GM12878 (cell line): Measurements from ENCODE around the gene JAKMIP1. TPM values are rescaled to one million over a fixed set of nuclear protein-coding genes. Genes with fewer than 3 reads are reported as not detected.

Experiments used
- ATAC-seq: fragments of 200-7000 bp; cut with Tn5 transposase; 3 replicates; pipeline ENCODE4 v1.9.1; 2020; ENCODE audit warnings: mild to moderate bottlenecking, moderate library complexity
- BruUV-seq: library from RNA; stranded (reverse); fragments of 400-500 nt; replicated peaks from 2 replicates; lab custom pipeline; 2021; lab: Mats Ljungman, UMichigan
- CTCF ChIA-PET: fragments of 300-600 bp; sonication (Branson Sonifier 250); formaldehyde crosslinking; extraction: SDS; loops from one replicate; lab custom pipeline; 2021; ENCODE audit warnings: inconsistent platforms; lab: Yijun Ruan, JAX
- POLR2A ChIA-PET: fragments of 350-600 bp; formaldehyde crosslinking; extraction: SDS; loops from one replicate; lab custom pipeline; 2021; ENCODE audit warnings: inconsistent platforms; lab: Charles Lee
- RAD21 ChIA-PET: fragments of 300-600 bp; sonication (Branson Sonifier 250); formaldehyde crosslinking; loops from one replicate; lab custom pipeline; 2023; ENCODE audit warnings: antibody characterized with exemption; ENCODE audit not compliant: unreplicated experiment; lab: Charles Lee
- SMC1A ChIA-PET: fragments of 300-600 bp; sonication (Branson Sonifier 250); formaldehyde crosslinking; loops from one replicate; lab custom pipeline; 2023; ENCODE audit not compliant: unreplicated experiment, uncharacterized antibody; lab: Charles Lee
- DNase-seq: peaks from one replicate; pipeline ENCODE4 v3.0.0-alpha.2; 2011; ENCODE audit warnings: low read depth, low spot score
- FAIRE-seq: peaks from 3 replicates; lab custom pipeline; 2011; peaks lifted over from hg19 to GRCh38; lab: Jason Lieb, UNC
- H2AFZ ChIP-seq: 2 replicates; pipeline ENCODE4 v1.6.0; 2011; ENCODE audit warnings: low read depth, low read length, control low read depth; ENCODE audit not compliant: control insufficient read depth
- H3K27ac ChIP-seq: 2 replicates; pipeline ENCODE4 v1.5.1; 2011; ENCODE audit warnings: control low read depth; ENCODE audit not compliant: control insufficient read depth, insufficient read depth
- H3K27me3 ChIP-seq, 2 experiments: replicated peaks in 1 of 2; 2 replicates each; pipeline versions ENCODE4 v1.6.0 to v1.6.1; 2011; ENCODE audit warnings: low read length in 1 of 2; ENCODE audit not compliant: control insufficient read depth in 2 of 2, insufficient read depth in 2 of 2
- H3K36me3 ChIP-seq, 2 experiments: 2 replicates each; pipeline ENCODE4 v1.5.1; 2011; ENCODE audit warnings: low read length in 1 of 2; ENCODE audit not compliant: control insufficient read depth in 2 of 2, insufficient read depth in 2 of 2
- H3K4me1 ChIP-seq: 2 replicates; pipeline ENCODE4 v1.6.1; 2011; ENCODE audit warnings: mild to moderate bottlenecking, low read length, moderate library complexity, mixed read lengths; ENCODE audit not compliant: control insufficient read depth, insufficient read depth
- H3K4me2 ChIP-seq: 2 replicates; pipeline ENCODE4 v1.6.0; 2011; ENCODE audit warnings: control low read depth; ENCODE audit not compliant: control insufficient read depth, insufficient read depth
- H3K4me3 ChIP-seq: fragments of 200-600 bp; sonication (generic); 2 replicates; pipeline ENCODE4 v1.5.1; 2016
- H3K79me2 ChIP-seq: 2 replicates; pipeline ENCODE4 v1.6.0; 2011; ENCODE audit warnings: low read length; ENCODE audit not compliant: control insufficient read depth, insufficient read depth
- H3K9ac ChIP-seq: 2 replicates; pipeline ENCODE4 v1.8.0; 2011; ENCODE audit warnings: low read length, control low read depth, mixed read lengths; ENCODE audit not compliant: control insufficient read depth, insufficient read depth
- H3K9me3 ChIP-seq: replicated peaks from 3 replicates; pipeline ENCODE4 v1.5.1; 2011; ENCODE audit warnings: mild to moderate bottlenecking, low read length; ENCODE audit not compliant: control insufficient read depth, insufficient read depth
- H4K20me1 ChIP-seq: 2 replicates; pipeline ENCODE4 v1.6.0; 2011; ENCODE audit not compliant: control insufficient read depth, insufficient read depth
- CEBPZ ChIP-seq: fragments of 150-350 bp; IDR thresholded peaks from 2 replicates; pipeline ENCODE4 v1.6.1; 2016; ENCODE audit warnings: low read depth, low read length
- EZH2 ChIP-seq: IDR thresholded peaks from 2 replicates; pipeline ENCODE4 v1.6.1; 2012; ENCODE audit warnings: low read depth, mild to moderate bottlenecking, control low read depth, inconsistent platforms, low read length, borderline replicate concordance; ENCODE audit not compliant: control insufficient read depth
- FOXK2 ChIP-seq: fragments of 450-650 bp; IDR thresholded peaks from 2 replicates; pipeline ENCODE4 v1.6.1; 2017; ENCODE audit warnings: mild to moderate bottlenecking, moderate library complexity
- GABPA ChIP-seq: IDR thresholded peaks from 2 replicates; pipeline ENCODE4 v1.6.1; 2014; ENCODE audit warnings: antibody characterized with exemption, low read depth, mild to moderate bottlenecking, inconsistent platforms
- KDM1A ChIP-seq: fragments of 200-600 bp; sonication (generic); IDR thresholded peaks from 2 replicates; pipeline ENCODE4 v1.6.1; 2016; ENCODE audit warnings: borderline replicate concordance
- SIX5 ChIP-seq: IDR thresholded peaks from 2 replicates; pipeline ENCODE4 v1.6.1; 2011; ENCODE audit warnings: mild to moderate bottlenecking, low read depth, low read length, moderate library complexity; ENCODE audit not compliant: severe bottlenecking
- SREBF2 ChIP-seq: IDR thresholded peaks from 2 replicates; pipeline ENCODE4 v1.6.1; 2012; ENCODE audit warnings: mild to moderate bottlenecking, low read length
- TAF1 ChIP-seq: IDR thresholded peaks from 2 replicates; pipeline ENCODE4 v1.6.1; 2011; ENCODE audit warnings: mild to moderate bottlenecking, low read depth, low read length, borderline replicate concordance
- TARDBP ChIP-seq: IDR thresholded peaks from 2 replicates; pipeline ENCODE4 v1.6.1; 2016; ENCODE audit warnings: borderline replicate concordance
- TCF3 ChIP-seq: IDR thresholded peaks from 2 replicates; pipeline ENCODE4 v1.6.1; 2012; ENCODE audit warnings: low read depth, mild to moderate bottlenecking, low read length, borderline replicate concordance; ENCODE audit not compliant: insufficient read depth
- TCF7 ChIP-seq: IDR thresholded peaks from 2 replicates; pipeline ENCODE4 v1.6.1; 2014; ENCODE audit warnings: antibody characterized with exemption, borderline replicate concordance
- WGBS: methylation state at CpG from one replicate; pipeline ENCODE4 v1.1.6; 2016; ENCODE audit warnings: low lambda C conversion rate; ENCODE audit not compliant: insufficient replicate concordance, insufficient coverage; ENCODE audit errors: missing lambda C conversion rate; 5-methylcytosine and 5-hydroxymethylcytosine counted together
- in situ Hi-C: fragments of 300-500 bp; cut with MboI; formaldehyde crosslinking; loops from 9 replicates; pipeline ENCODE4 v1.14.3; 2018; ENCODE audit warnings: mixed read lengths
- intact Hi-C: fragments of 100-400 bp; cut with micrococcal nuclease; formaldehyde crosslinking; loops from one replicate; pipeline ENCODE4 v1.14.2; 2022; ENCODE audit not compliant: unreplicated experiment
- polyA plus RNA-seq, 11 experiments: library from polyadenylated mRNA; depleted of rRNA in 4 of 11; unstranded in 6 of 11; stranded (reverse) in 5 of 11; fragments of >200 nt; fragmentation: Nextera tagmentation in 4 of 11; fragmentation: Illumina TruSeq in 1 of 11; extraction: Ambion mirVana in 4 of 11; extraction: Trizol in 1 of 11; gene quantifications; 1 replicate in 1 of 11; 2 replicates in 10 of 11; pipeline versions ENCODE4 v1.2.1 to v1.2.3, GENCODE V29; 2011 to 2016; ENCODE audit warnings: inconsistent platforms in 2 of 11, missing spikeins in 2 of 11, low read depth in 1 of 11
- total RNA-seq, 4 experiments: library from RNA; depleted of rRNA in 3 of 4; stranded (reverse); fragments of >200 nt in 3 of 4; fragmentation: Illumina TruSeq in 1 of 4; extraction: Trizol in 1 of 4; gene quantifications; 2 replicates each; pipeline versions ENCODE4 v1.2.1 to v1.2.3, GENCODE V29; 2013 to 2021

The JAKMIP1 gene
- total and polyA plus RNA-seq, 10 of the 15 experiments (the other 5 are each of a cell fraction or from before 2014, with no cell fraction given): 0.52 to 16.7 (median 12.3) TPM

DNA sequence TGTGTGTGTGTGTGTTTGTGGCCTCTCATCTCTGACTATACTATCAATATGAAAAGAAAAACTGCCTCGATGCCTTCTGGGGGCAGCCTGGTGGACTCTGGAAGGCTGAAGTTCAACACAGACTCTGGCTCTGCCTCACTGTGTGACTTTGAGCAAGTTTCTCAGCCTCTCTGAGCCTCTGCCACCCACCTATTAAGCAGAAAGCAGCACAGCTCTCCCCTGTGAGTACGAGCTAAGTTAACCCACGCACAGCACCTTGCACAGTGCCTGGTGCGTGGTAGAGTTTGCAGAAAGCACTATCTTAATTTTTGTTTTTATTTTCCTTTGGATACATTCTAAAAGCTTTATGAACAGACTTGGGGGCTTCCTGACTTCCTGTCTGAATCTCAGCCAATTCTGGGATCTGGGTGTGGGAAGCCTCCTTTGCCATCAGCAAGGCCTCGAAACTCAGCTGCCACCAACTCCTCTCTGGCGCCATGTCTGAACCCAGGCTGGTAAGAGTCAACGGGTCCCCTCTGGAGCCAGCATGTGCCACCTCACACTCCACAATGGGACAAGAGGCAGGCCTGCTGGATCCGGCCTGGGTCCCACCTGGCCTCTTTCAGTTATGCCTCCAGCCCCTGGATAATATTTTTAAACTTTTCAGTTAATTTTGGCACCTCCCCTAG lies 57.3 kb downstream of the JAKMIP1 start:
- Histone ChIP-seq H3K4me3 (no peak overlapping the region), H3K4me2 (no peak overlapping the region), H4K20me1 (no peaks in the 10 kb centered on the region), H3K36me3 (no peaks in the 10 kb centered on the region; a peak in 1 of 4 replicates), H3K9ac (no peak overlapping the region), H3K4me1 (no peaks in the 10 kb centered on the region), H3K27me3 (no peaks in the 10 kb centered on the region), H3K27ac (no peak overlapping the region), H3K9me3 (peaks cover 5% of the 10 kb centered on the region; the same call in 2 of the 3 replicates), H2AFZ (no peak overlapping the region), H3K79me2 (no peaks in the 10 kb centered on the region)
- ChIA-PET RAD21 (interaction anchor here (1.2 kb wide), 1 partner anchor 8 kb away, joined by 3 read pairs; no protein-coding TSS in a partner anchor), CTCF (interaction anchor here (1.5 kb wide), 1 partner anchor 108 kb away, joined by 5 read pairs; no protein-coding TSS in a partner anchor), POLR2A (no interaction called here), SMC1A (interaction anchor here (0.5 to 1.4 kb wide), 3 partner anchors 10 to 107 kb away, joined by 3 to 6 read pairs (median 4); no protein-coding TSS in a partner anchor)
- no TSS peak for BruUV-seq
- TF ChIP-seq TCF7: no peak
- no peak for TF ChIP-seq TAF1
- no peak for TF ChIP-seq SIX5
- no peak for TF ChIP-seq TARDBP
- TF ChIP-seq CEBPZ: no peak
- no peak for TF ChIP-seq KDM1A
- TF ChIP-seq TCF3: no peak
- no peak for TF ChIP-seq SREBF2
- no peak for TF ChIP-seq EZH2
- TF ChIP-seq FOXK2: no peak
- TF ChIP-seq GABPA: no peak
- intact Hi-C loops: no loop called here
- ATAC-seq: no peak
- no peak for FAIRE-seq
- WGBS: 64% methylated on average over 8 of the region's 8 CpGs
- DNase-seq: no peak
- in situ Hi-C loops: no loop called here
